IPS-15b (cell line): ENCODE results near the gene TEAD2.
"Not testable (repeated sequence)": the region's sequence is repeated elsewhere in the genome, so short reads cannot be mapped to it uniquely, and the experiment has no call there.

Experiments
- H3K27me3 ChIP-seq: one replicate; pipeline ENCODE4 v1.6.1; 2013; ENCODE audit warnings: low read length; ENCODE audit not compliant: control insufficient read depth, insufficient read depth
- H3K36me3 ChIP-seq: one replicate; pipeline ENCODE4 v1.6.1; 2013; ENCODE audit warnings: low read length; ENCODE audit not compliant: control insufficient read depth, insufficient read depth
- H3K4me1 ChIP-seq: one replicate; pipeline ENCODE4 v1.6.1; 2013; ENCODE audit warnings: mild to moderate bottlenecking, low read length; ENCODE audit not compliant: control insufficient read depth, insufficient read depth
- H3K4me3 ChIP-seq: one replicate; pipeline ENCODE4 v1.5.1; 2013; ENCODE audit warnings: low read depth, low read length
- H3K9ac ChIP-seq: one replicate; pipeline ENCODE4 v1.6.1; 2013; ENCODE audit warnings: low read depth, mild to moderate bottlenecking, low read length
- H3K9me3 ChIP-seq: one replicate; pipeline ENCODE4 v1.6.1; 2013; ENCODE audit warnings: mild to moderate bottlenecking, low read length; ENCODE audit not compliant: control insufficient read depth, insufficient read depth

The TEAD2 gene

DNA sequence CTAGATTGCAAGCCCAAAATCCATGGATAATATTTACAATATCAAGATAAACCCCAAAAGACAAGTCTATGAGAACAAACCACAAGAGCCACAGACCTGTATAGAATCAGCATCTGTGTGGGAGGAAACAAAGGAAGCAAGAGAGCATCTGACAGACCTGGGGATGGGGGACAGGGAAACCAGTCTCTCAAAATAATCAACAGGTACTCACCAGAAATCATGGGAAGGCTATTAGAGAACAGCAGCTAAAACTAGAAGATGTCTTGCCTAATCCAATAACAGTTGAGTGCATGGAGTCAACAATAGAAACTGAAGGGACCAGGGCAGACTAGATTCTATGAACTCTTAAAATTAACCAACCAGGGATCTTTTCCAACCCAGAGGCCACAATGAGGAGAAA is 45.9 kb downstream of the TEAD2 start:
- H3K36me3 ChIP-seq, result no peaks in the 10 kb centered on the region
- H3K4me3 ChIP-seq, result no peak overlapping the region
- no peaks in the 10 kb centered on the region for H3K9me3 ChIP-seq
- H3K4me1 ChIP-seq, result no peaks in the 10 kb centered on the region
- H3K27me3 ChIP-seq, result no peaks in the 10 kb centered on the region
- no peak overlapping the region for H3K9ac ChIP-seq

DNA sequence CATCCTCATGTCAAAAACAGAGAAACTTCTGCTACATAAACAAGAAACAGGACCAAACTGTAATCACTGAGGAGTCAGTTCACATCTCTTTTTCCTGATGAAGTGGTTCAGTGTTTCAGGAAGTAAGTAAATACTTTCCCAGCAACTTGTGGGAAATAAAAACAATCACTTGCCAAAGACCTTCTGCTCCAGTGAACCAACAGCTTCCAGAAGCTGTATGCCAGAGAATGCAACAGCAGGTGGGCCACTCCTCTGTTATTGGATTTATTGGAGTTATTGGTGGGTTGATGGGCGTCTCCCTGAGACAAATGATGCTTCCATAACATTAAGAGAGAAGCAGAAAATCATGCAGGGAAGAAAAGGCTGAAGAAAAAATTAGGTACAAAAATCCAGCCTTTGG is 47.1 kb downstream of the TEAD2 start:
- Histone ChIP-seq H3K9ac (no peak overlapping the region), H3K9me3 (no peaks in the 10 kb centered on the region), H3K4me1 (no peaks in the 10 kb centered on the region), H3K27me3 (no peaks in the 10 kb centered on the region), H3K4me3 (no peak overlapping the region), H3K36me3 (no peaks in the 10 kb centered on the region)

DNA sequence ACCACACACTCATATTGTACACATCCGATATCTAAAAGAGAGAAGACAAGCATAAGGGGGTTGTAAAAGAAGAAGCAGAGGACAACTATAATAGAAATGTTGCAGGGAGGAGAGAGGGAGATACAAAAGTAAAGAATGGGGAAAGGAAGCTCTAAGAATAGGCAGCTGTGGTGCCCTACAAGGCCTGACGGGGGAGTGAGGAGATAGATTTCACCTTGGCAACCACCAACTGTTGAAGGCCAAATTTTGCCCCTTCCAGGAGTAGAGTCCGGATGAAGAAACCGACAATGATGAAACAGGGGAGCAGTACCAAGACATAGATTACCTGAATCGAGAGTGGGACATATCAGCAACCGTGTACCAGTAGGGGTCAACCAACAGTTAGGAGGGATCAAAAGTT is 53.1 kb downstream of the TEAD2 start:
- no peak overlapping the region for H3K4me3 ChIP-seq
- H3K9ac ChIP-seq, result no peak overlapping the region

DNA sequence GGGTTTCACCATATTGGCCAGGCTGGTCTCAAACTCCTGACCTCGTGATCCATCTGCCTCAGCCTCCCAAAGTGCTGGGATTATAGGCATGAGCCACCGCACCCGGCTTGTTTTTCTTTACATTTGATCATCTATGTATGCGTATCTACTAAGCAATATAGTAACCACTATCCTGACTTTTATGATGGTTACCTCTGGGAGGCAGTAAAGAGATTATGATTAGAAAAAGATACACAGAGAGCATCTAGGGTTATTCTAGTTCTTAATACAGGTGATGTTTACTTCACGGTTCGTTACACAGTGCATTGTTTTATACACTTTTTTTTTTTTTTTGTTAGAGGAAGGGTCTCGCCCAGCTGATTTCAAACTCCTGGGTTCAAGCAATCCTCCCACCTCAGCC is 55.5 kb downstream of the TEAD2 start:
- H3K27me3 ChIP-seq, H3K9ac ChIP-seq, H3K4me3 ChIP-seq, H3K36me3 ChIP-seq, H3K4me1 ChIP-seq, H3K9me3 ChIP-seq: not testable (repeated sequence)

More for the DNA sequence above, 53.1 kb downstream of the TEAD2 start:
- Histone ChIP-seq H3K9me3 (no peaks in the 10 kb centered on the region), H3K36me3 (no peaks in the 10 kb centered on the region), H3K27me3 (no peaks in the 10 kb centered on the region), H3K4me1 (no peaks in the 10 kb centered on the region)

DNA sequence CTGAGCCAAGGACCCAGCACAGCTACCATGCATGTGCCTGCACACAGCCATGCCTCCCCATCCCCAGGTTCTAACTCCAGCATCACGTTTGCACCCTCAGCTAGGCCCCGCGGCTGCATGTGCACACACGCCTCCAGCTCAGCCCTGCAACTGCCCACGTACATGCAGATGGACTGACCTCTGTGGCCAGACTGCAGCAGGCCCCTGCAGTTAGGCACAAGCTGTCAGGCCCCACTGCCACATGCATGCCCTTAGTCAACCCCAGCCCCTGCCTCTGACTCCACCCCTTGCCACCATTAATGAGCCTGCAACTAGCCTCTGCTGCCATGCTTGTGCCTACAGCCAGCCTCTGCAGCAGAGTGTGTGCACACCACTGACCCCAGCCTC is 60.4 kb downstream of the TEAD2 start:
- H3K27me3 ChIP-seq, result no peaks in the 10 kb centered on the region
- H3K9ac ChIP-seq, result no peak overlapping the region
- no peaks in the 10 kb centered on the region for H3K36me3 ChIP-seq
- no peak overlapping the region for H3K4me3 ChIP-seq
- no peaks in the 10 kb centered on the region for H3K4me1 ChIP-seq
- H3K9me3 ChIP-seq, result no peaks in the 10 kb centered on the region

DNA sequence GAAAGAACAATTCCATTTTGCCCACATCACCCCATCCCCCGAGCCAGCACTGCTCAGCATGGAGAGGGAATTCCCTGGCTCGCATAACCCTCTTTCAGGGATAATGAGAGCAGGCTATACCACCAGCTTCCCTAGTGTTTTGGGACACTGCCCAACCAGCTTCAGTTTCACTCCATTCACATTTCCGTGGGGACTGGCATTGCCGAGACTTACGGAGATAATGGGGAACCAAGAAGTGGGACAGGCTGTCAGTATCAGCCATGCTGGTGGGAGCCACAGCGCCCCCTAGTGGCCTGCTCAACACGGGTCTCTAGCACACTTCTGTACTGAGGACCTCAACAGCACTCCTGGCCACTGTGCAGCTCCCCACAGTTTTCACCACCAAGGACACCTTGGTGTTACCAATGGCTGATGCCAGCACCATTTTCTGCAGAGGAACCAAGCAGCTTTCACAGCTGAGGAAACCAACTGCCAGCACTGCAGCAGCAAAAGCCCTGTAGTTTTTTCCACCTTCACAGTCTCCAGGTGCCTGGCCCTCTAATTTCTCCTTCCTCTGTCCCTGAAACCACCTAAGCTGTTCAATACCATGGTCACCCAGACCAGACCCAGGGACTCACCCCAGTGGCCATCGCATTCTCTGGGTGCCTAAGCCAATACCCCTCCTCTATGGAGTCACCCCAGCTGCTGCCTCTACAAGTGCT is 60.9 kb downstream of the TEAD2 start:
- H3K9me3 ChIP-seq, result no peaks in the 10 kb centered on the region
- peak overlapping the region; percentile 43 for H3K4me3 ChIP-seq
- no peaks in the 10 kb centered on the region for H3K4me1 ChIP-seq
- no peaks in the 10 kb centered on the region for H3K36me3 ChIP-seq
- no peak overlapping the region for H3K9ac ChIP-seq
- no peaks in the 10 kb centered on the region for H3K27me3 ChIP-seq

DNA sequence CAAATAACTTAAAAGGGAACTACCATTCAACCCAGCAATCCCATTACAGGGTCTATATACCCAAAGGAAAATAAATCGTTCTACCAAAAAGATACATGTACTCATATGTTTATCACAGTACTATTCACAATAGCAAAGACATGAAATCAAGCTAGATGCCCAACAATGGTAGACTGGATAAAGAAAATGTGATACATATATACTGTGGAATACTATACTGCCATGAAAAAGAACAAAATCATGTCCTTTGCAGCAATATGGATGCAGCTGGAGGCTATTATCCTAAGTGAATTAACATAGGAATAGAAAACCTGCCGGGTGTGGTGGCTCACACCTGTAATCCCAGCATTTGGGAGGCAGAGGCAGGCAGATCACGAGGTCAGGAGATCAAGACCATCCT is 63.6 kb downstream of the TEAD2 start:
- not testable (repeated sequence) for H3K36me3 ChIP-seq, H3K9me3 ChIP-seq, H3K4me1 ChIP-seq, H3K4me3 ChIP-seq, H3K9ac ChIP-seq, H3K27me3 ChIP-seq

DNA sequence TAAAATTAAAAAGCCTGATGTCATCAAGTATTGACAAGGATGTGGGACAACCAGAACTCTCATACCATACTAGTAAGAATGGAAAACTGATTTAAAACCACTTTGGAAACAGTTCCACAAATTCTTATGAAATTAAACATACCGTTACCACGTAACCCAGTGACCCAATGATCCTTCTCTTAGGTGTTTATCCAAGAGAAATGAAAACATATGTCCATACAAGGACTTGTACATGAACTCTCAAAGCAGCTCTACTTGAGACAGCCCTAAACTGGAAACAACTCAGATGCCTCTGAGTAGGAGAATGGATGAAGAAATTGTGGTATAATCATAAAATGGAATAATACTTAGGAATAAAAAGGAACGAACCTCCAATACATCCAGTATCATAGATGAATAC is 64.8 kb downstream of the TEAD2 start:
- H3K9me3 ChIP-seq, result no peaks in the 10 kb centered on the region
- no peak overlapping the region for H3K4me3 ChIP-seq
- no peak overlapping the region for H3K9ac ChIP-seq
- no peaks in the 10 kb centered on the region for H3K36me3 ChIP-seq
- H3K4me1 ChIP-seq, result no peaks in the 10 kb centered on the region
- H3K27me3 ChIP-seq, result no peaks in the 10 kb centered on the region

DNA sequence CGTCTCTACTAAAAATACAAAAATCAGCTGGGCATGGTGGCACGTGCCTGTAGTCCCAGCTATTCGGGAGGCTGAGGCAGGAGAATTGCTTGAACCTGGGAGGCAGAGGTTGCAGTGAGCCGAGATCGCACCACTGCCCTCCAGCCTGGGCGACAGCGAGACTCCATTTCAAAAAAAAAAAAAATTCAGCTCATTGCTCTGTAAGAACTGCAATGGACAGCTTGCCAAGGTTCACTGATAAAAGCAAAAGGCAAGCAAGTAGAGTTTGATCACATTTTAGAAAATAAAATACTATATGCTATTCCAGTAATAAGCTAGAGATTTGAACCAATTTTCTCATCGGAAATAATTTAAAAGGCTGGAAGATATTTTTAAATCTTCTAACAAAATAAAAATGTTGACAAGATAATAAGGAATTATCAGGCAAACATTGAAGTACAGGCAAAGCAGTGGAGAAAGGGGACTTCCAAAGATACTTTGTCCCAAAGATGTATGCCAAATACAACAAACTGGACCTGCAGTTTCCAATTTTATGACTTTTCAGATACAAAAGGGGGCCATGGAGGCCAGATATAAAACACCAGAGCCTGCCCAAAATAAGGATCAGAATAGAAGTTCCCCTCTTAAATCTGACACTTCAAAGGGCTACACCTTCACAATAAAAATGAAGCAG is 66.9 kb downstream of the TEAD2 start:
- H3K27me3 ChIP-seq, result no peaks in the 10 kb centered on the region
- H3K9me3 ChIP-seq, result no peaks in the 10 kb centered on the region
- no peak overlapping the region for H3K4me3 ChIP-seq
- H3K9ac ChIP-seq, result no peak overlapping the region
- no peaks in the 10 kb centered on the region for H3K4me1 ChIP-seq
- no peaks in the 10 kb centered on the region for H3K36me3 ChIP-seq

DNA sequence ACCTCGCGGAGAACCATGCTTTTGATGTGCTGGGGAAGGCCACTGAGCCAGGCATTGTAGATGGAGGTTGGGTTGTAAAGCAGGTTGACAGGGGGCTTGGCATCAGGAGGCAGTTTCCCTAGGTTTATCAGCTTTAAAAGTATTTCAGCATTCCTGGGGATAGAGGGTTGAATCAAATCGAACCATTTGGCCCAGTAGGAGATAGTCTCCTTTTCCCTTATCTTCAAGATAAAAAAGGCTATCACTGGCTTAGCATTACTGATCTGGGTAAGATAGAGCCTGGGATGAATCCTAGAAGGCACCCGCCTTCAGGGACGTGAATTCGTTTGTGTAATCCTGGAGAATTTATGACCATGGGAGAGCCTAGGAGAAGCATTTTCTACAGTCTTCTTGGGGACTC is 67.8 kb downstream of the TEAD2 start:
- no peaks in the 10 kb centered on the region for H3K4me1 ChIP-seq
- no peaks in the 10 kb centered on the region for H3K9me3 ChIP-seq
- no peak overlapping the region for H3K4me3 ChIP-seq
- no peak overlapping the region for H3K9ac ChIP-seq
- H3K36me3 ChIP-seq, result no peaks in the 10 kb centered on the region
- no peaks in the 10 kb centered on the region for H3K27me3 ChIP-seq
